OCI-LY7 (cell line): Measurements from ENCODE around the gene HTD2.

Source experiments
- CTCF ChIP-seq: fragments of 200-600 bp; sonication (generic); conservative IDR thresholded peaks from 2 replicates; pipeline ENCODE4 v1.5.1; 2014; ENCODE audit warnings: mild to moderate bottlenecking, antibody characterized with exemption, low read length, moderate library complexity, mixed read lengths
- EZH2phosphoT487 ChIP-seq: fragments of 200-600 bp; sonication (generic); IDR thresholded peaks from 2 replicates; pipeline ENCODE4 v1.6.1; 2018; ENCODE audit warnings: low read depth, borderline replicate concordance, mild to moderate bottlenecking, mixed run types, antibody characterized with exemption, low read length, moderate library complexity, mixed read lengths

GRCh38 chr3:58326267-58326900 lies 20.1 kb downstream of the HTD2 start:
- TF ChIP-seq EZH2phosphoT487 (no peak), CTCF (no peak)
